ENCODE results near the gene CHRNA9. TPM values are rescaled to one million over a fixed set of nuclear protein-coding genes. Genes with fewer than 3 reads are reported as not detected.

Gene CHRNA9
- total RNA-seq, 2 donors from 2014 or later: not detected

GRCh38 chr4:40311811-40312346, 23.3 kb upstream of the CHRNA9 start:
- Histone ChIP-seq H3K27ac (no peak overlapping the region), H3K4me3 (no peak overlapping the region), H3K27me3 (replicated peaks; ENCODE audit: insufficient read depth) (no peaks in the 10 kb centered on the region), H3K36me3 (no peaks in the 10 kb centered on the region), H3K9me3 (no peaks in the 10 kb centered on the region), H3K4me1 (ENCODE audit: control insufficient read depth in 1 of 2, low read depth in 2 of 2) (peaks cover 3 to 9% of the 10 kb centered on the region in 2 donors)
- no peak for ATAC-seq (ENCODE audit: insufficient number of reproducible peaks, low FRiP score, low read depth)
- TF ChIP-seq, protein P1, sequence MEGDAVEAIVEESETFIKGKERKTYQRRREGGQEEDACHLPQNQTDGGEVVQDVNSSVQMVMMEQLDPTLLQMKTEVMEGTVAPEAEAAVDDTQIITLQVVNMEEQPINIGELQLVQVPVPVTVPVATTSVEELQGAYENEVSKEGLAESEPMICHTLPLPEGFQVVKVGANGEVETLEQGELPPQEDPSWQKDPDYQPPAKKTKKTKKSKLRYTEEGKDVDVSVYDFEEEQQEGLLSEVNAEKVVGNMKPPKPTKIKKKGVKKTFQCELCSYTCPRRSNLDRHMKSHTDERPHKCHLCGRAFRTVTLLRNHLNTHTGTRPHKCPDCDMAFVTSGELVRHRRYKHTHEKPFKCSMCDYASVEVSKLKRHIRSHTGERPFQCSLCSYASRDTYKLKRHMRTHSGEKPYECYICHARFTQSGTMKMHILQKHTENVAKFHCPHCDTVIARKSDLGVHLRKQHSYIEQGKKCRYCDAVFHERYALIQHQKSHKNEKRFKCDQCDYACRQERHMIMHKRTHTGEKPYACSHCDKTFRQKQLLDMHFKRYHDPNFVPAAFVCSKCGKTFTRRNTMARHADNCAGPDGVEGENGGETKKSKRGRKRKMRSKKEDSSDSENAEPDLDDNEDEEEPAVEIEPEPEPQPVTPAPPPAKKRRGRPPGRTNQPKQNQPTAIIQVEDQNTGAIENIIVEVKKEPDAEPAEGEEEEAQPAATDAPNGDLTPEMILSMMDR (IDR thresholded peaks at IDR 0.05): no peak
- DNase-seq (ENCODE audit: low spot score): no peak

DNA sequence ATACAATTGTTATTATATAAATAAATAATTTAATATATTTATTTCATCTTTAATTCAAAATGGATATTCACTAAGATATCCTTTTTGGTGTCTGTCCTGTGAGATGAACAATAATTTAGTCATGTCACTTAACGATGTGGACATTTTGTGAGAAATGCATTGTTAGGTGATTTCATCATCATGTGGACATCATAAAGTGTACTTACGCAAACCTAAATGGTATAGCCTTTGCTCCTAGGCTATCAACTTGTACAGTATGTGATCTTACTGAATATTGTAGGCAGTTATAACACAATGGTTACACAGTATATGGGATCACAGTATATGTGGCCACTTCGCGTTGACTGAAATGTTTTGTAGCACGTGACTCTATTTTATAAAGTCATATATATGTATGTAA, 20.2 kb upstream of the CHRNA9 start:
- peaks cover 3 to 13% of the 10 kb centered on the region in 2 donors for H3K4me1 ChIP-seq (ENCODE audit: control insufficient read depth in 1 of 2, low read depth in 2 of 2)

DNA sequence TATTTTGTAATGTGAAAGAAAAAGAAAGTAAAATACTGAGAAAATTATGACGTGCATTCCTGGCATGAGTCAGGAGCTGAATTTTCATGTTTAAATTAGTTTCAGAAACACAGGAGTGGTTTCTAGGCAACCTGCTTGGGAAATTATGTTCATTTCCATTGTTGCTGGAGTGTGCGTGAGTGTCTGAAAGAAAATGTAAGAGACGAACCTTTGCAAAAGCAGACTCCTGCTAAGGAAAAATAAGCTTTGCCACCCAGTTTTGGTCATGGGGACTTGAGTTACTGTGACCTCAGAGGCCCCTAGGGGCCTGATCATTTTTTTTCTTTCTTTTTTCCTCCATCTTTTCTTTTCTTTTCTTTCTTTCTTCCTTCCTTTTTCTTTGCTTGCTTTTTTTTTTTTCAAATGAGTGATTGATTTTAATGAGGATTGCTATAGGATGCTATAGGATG, 18.8 kb upstream of the CHRNA9 start:
- no peaks in the 10 kb centered on the region for H3K36me3 ChIP-seq
- peaks cover 3 to 13% of the 10 kb centered on the region in 2 donors for H3K4me1 ChIP-seq (ENCODE audit: control insufficient read depth in 1 of 2, low read depth in 2 of 2)
- peak overlapping the region; percentile 71 for H3K4me3 ChIP-seq
- H3K27me3 ChIP-seq (replicated peaks; ENCODE audit: insufficient read depth): no peaks in the 10 kb centered on the region
- H3K27ac ChIP-seq: peak overlapping the region; percentile 61 to 71
- no peaks in the 10 kb centered on the region for H3K9me3 ChIP-seq
- TF ChIP-seq, protein P1 (IDR thresholded peaks at IDR 0.05): no peak
- DNase-seq (ENCODE audit: low spot score) (no peak), ATAC-seq (ENCODE audit: insufficient number of reproducible peaks, low FRiP score, low read depth) (peak; percentile 70)

More for the DNA sequence above, 20.2 kb upstream of the CHRNA9 start:
- Histone ChIP-seq H3K4me3 (no peak overlapping the region), H3K27ac (no peak overlapping the region), H3K36me3 (no peaks in the 10 kb centered on the region), H3K27me3 (replicated peaks; ENCODE audit: insufficient read depth) (no peaks in the 10 kb centered on the region), H3K9me3 (no peaks in the 10 kb centered on the region)
- ATAC-seq (ENCODE audit: insufficient number of reproducible peaks, low FRiP score, low read depth): no peak
- TF ChIP-seq, protein P1 (IDR thresholded peaks at IDR 0.05): no peak
- no peak for DNase-seq (ENCODE audit: low spot score)

DNA sequence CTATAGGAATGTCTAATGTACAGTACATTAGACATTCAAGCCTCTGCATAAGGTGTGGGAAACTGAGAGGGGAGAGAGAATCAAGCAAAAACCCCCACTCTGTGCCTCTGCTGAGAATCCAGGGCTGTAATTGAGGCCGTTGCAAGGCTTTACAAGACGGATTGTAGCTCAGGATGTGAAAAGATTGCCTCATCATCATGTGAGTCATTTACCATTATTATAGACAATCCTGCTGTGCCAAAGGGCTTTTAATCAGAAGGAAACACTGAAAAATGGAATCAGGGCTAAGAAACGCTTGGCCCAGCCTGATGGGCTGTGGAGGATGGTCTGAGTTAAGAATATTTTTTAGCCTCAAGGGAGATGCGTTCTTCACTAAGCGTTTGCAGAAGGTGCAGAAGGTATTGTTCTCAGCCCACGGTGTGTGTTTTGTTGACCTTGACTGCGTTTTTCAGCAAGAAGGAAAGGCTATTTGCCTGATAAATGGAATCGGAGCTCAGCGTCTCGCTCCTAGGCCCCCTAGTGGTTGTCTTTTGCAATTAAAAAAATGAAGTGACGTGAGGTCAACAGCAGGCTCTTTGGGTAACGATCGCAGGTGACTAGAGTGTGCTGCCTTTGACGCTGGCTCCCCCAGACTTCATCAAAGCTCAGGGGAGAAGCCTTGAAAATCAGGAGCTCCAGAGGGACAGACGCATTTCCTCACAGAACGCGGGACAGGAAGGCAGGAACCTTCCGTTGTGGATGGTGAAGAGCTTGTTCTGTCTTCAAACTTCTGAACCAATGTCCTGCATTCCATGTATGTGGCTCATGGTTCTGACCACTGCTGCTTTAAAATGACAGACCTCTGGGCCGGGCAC, 18.1 kb upstream of the CHRNA9 start:
- Histone ChIP-seq H3K4me3 (peak overlapping the region; percentile 71), H3K4me1 (ENCODE audit: control insufficient read depth in 1 of 2, low read depth in 2 of 2) (peaks cover 3 to 13% of the 10 kb centered on the region in 2 donors), H3K36me3 (no peaks in the 10 kb centered on the region), H3K27me3 (replicated peaks; ENCODE audit: insufficient read depth) (no peaks in the 10 kb centered on the region), H3K27ac (peak overlapping the region; percentile 61 to 71), H3K9me3 (no peaks in the 10 kb centered on the region)
- ATAC-seq (ENCODE audit: insufficient number of reproducible peaks, low FRiP score, low read depth): peak; percentile 90
- TF ChIP-seq, protein P1 (IDR thresholded peaks at IDR 0.05): peak; percentile 78
- DNase-seq (ENCODE audit: low spot score): no peak

DNA sequence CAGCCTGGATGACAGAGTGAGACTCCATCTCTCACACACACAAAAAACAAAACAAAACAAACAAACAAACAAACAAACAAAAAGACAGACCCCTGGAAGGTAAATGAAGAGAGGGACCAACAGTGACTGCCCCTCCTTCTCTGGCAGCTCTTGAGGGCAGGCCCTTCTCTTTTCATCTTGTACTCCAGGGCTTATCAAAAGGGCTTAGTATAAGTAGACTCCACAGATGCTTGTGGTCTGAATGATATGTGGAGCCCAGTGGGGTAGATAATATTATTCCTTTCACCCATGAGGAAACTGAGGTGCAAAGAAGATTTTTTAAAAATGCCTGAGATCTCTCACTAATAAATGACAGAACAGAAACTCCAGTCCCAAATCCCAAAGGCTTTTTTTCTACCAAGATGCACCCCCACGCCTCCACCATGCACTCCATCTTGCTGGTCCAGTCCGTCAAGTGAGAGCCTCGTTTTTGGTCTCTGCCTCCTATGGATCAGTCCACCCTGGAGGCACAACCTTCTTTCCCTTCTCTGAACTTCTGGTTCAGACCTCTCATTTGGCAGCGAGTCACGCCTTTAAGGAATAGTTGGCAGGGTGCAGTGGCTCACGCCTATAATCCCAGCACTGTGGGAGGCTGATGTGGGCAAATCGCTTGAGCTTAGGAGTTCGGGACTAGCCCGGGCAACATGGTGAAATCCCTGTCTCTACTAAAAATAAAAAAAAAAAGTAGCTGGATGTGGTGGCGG, 17.0 kb upstream of the CHRNA9 start:
- H3K4me3 ChIP-seq: no peak overlapping the region
- H3K36me3 ChIP-seq: no peaks in the 10 kb centered on the region
- H3K4me1 ChIP-seq (ENCODE audit: control insufficient read depth in 1 of 2, low read depth in 2 of 2): peaks cover 3 to 13% of the 10 kb centered on the region in 2 donors
- no peaks in the 10 kb centered on the region for H3K9me3 ChIP-seq
- ATAC-seq (ENCODE audit: insufficient number of reproducible peaks, low FRiP score, low read depth) (no peak), DNase-seq (ENCODE audit: low spot score) (no peak)
- H3K27ac ChIP-seq: no peak overlapping the region
- TF ChIP-seq, protein P1 (IDR thresholded peaks at IDR 0.05): no peak
- no peaks in the 10 kb centered on the region for H3K27me3 ChIP-seq (replicated peaks; ENCODE audit: insufficient read depth)

Measured in thoracic aorta (tissue), 2 donors.